Measurements from ENCODE around the gene NRIP3.
A peak's percentile ranks its signal among the peaks of the same experiment; 100 is the strongest.
"Not testable (repeated sequence)": the region's sequence is repeated elsewhere in the genome, so short reads cannot be mapped to it uniquely, and the experiment has no call there.

Gene NRIP3

DNA sequence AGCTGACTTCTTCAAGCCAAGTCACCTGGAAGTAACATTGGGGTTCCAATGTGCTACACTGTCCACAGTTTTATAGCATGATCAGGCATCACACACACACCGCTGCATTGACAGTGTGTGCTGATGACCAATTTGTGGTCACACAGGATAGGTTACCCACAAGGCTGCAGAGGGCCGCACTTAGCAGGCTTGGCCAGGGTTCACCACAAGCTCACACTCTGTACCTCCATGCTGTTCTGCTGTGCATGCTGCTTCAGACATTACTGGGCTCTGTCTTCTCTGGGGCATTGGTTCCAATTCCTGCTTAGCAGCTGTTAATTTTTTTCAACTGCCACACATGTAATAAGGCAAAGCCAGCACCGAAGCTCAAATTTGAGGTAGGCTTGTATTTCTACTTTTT is 11.0 kb upstream of the NRIP3 start:
- no peak overlapping the region for H3K4me3 ChIP-seq (ENCODE audit: low read depth, low read length)

DNA sequence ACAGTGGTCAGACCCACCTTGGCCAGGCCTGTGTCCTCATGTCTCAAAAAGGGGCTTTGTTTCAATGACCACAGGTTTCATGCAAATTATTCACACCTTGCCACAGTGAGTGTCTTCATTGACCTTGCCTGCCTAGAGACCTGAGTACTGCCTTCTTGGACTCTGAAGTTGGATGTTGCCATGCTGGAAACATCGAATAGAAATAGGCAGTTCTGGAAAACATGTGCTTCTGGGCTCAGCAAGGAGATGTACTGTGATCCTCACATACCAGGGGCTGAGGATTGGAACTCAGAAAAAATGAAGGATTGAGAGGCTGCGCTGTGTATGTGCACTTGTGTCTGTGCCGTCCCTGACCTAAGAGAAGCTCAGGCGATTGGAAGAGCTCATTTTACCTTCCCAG is 9.6 kb upstream of the NRIP3 start:
- no peak overlapping the region for H3K4me3 ChIP-seq (ENCODE audit: low read depth, low read length)
- no peaks in the 10 kb centered on the region for H3K9me3 ChIP-seq (ENCODE audit: control insufficient read depth, insufficient read depth, low read length)
- no peaks in the 10 kb centered on the region for H3K4me1 ChIP-seq (ENCODE audit: control insufficient read depth, insufficient read depth, low read length)
- no peaks in the 10 kb centered on the region for H3K36me3 ChIP-seq (ENCODE audit: control insufficient read depth, insufficient read depth, low read length)
- no peak overlapping the region for H3K9ac ChIP-seq (ENCODE audit: low read depth, low read length)
- no peaks in the 10 kb centered on the region for H3K27me3 ChIP-seq (ENCODE audit: control insufficient read depth, insufficient read depth, low read length)

More for the DNA sequence above, 11.0 kb upstream of the NRIP3 start:
- no peaks in the 10 kb centered on the region for H3K9me3 ChIP-seq (ENCODE audit: control insufficient read depth, insufficient read depth, low read length)
- no peaks in the 10 kb centered on the region for H3K27me3 ChIP-seq (ENCODE audit: control insufficient read depth, insufficient read depth, low read length)
- H3K4me1 ChIP-seq (ENCODE audit: control insufficient read depth, insufficient read depth, low read length) = no peaks in the 10 kb centered on the region
- no peaks in the 10 kb centered on the region for H3K36me3 ChIP-seq (ENCODE audit: control insufficient read depth, insufficient read depth, low read length)
- no peak overlapping the region for H3K9ac ChIP-seq (ENCODE audit: low read depth, low read length)

DNA sequence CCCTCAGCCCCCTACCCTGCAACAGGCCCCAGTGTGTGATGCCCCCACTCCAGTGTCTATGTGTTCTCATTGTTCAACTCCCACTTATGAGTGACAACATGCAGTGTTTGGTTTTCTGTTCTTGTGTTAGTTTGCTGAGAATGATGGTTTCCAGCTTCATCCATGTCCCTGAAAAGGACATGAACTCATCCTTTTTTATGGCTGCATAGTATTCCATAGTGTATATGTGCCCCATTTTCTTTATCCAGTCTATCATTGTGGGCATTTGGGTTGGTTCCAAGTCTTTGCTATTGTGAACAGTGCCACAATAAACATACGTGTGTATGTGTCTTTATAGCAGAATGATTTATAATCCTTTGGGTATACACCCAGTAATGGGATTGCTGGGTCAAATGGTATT is 5.7 kb upstream of the NRIP3 start:
- H3K36me3 ChIP-seq (ENCODE audit: control insufficient read depth, insufficient read depth, low read length); H3K4me1 ChIP-seq (ENCODE audit: control insufficient read depth, insufficient read depth, low read length); H3K9me3 ChIP-seq (ENCODE audit: control insufficient read depth, insufficient read depth, low read length); H3K4me3 ChIP-seq (ENCODE audit: low read depth, low read length); H3K9ac ChIP-seq (ENCODE audit: low read depth, low read length): not testable (repeated sequence)
- H3K27me3 ChIP-seq (ENCODE audit: control insufficient read depth, insufficient read depth, low read length) = peaks cover 26% of the 10 kb centered on the region

DNA sequence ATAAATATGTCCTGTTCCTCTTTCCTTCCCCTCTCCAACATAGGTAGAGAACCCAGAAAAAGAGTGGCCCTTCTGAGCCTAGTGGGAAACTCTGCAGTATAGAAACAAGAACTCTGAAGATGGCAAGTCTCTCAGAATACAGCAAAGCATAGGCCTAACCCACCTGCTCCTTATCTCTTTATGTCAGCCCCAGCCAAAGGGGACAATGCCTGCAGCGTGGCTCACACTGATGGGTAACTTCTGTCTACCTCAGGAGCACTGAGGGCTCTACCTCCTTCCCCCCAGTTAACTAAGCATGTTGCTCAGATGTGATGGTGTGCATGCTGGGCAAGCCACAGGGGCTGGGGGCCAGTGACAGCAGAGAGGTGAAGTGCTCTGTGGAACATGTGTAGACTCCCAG is 4.9 kb upstream of the NRIP3 start:
- Histone ChIP-seq H3K9me3 (ENCODE audit: control insufficient read depth, insufficient read depth, low read length) (no peaks in the 10 kb centered on the region), H3K4me1 (ENCODE audit: control insufficient read depth, insufficient read depth, low read length) (no peaks in the 10 kb centered on the region), H3K9ac (ENCODE audit: low read depth, low read length) (no peak overlapping the region), H3K27me3 (ENCODE audit: control insufficient read depth, insufficient read depth, low read length) (peaks cover 30% of the 10 kb centered on the region), H3K4me3 (ENCODE audit: low read depth, low read length) (no peak overlapping the region), H3K36me3 (ENCODE audit: control insufficient read depth, insufficient read depth, low read length) (no peaks in the 10 kb centered on the region)

DNA sequence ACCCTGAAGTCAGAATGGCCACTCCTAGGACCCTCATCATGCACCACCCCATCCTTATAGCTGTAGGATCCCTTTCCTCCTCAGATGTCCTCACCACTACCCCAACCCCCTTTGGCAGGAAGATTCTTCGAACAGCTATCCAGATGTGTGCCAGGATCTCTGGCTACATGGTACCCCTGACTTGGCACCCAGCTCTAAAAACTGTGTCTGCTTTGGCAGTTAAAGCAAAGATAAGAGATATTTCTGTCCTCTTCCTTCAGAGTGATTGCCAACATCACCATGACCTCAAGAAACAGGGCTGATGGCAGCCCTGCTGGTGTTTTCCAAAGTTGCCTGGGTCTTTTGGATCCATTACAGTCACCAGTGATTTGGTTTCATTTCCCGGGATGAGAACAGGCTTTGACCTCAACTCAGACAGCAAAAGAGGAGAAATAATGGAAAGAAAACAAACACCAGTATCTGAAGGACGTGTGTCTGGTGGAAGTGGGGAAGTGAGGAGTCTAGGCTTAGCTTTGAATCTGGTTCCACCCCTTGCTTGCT is 4.3 kb upstream of the NRIP3 start:
- no peaks in the 10 kb centered on the region for H3K9me3 ChIP-seq (ENCODE audit: control insufficient read depth, insufficient read depth, low read length)

DNA sequence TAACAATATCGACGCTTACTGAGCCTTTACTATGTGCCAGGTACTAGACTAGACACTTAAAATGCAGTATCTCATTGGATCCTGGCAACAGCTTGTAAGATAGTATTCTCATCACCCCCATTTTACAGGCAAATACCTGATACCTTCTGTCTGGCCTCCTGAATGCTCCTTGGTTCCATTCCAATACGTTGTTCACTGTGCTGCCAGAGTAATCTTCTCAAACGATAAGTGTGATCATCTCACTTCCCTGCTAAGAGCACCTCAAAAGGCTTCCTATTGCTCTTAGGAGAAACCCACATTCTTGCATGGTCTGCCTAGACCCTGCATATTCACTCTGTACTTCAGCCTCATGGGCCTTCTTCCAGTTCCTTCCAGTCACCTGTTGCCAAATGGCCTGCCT is 1.3 kb upstream of the NRIP3 start:
- Histone ChIP-seq H3K36me3 (ENCODE audit: control insufficient read depth, insufficient read depth, low read length) (no peaks in the 10 kb centered on the region), H3K9me3 (ENCODE audit: control insufficient read depth, insufficient read depth, low read length) (no peaks in the 10 kb centered on the region), H3K4me3 (ENCODE audit: low read depth, low read length) (no peak overlapping the region), H3K4me1 (ENCODE audit: control insufficient read depth, insufficient read depth, low read length) (peaks cover 2% of the 10 kb centered on the region), H3K27me3 (ENCODE audit: control insufficient read depth, insufficient read depth, low read length) (peaks cover 57% of the 10 kb centered on the region), H3K9ac (ENCODE audit: low read depth, low read length) (no peak overlapping the region)

More for the DNA sequence above, 4.3 kb upstream of the NRIP3 start:
- H3K27me3 ChIP-seq (ENCODE audit: control insufficient read depth, insufficient read depth, low read length) = peaks cover 36% of the 10 kb centered on the region
- H3K36me3 ChIP-seq (ENCODE audit: control insufficient read depth, insufficient read depth, low read length) = no peaks in the 10 kb centered on the region
- H3K9ac ChIP-seq (ENCODE audit: low read depth, low read length) = no peak overlapping the region
- no peak overlapping the region for H3K4me3 ChIP-seq (ENCODE audit: low read depth, low read length)
- peaks cover under 1% of the 10 kb centered on the region for H3K4me1 ChIP-seq (ENCODE audit: control insufficient read depth, insufficient read depth, low read length)

DNA sequence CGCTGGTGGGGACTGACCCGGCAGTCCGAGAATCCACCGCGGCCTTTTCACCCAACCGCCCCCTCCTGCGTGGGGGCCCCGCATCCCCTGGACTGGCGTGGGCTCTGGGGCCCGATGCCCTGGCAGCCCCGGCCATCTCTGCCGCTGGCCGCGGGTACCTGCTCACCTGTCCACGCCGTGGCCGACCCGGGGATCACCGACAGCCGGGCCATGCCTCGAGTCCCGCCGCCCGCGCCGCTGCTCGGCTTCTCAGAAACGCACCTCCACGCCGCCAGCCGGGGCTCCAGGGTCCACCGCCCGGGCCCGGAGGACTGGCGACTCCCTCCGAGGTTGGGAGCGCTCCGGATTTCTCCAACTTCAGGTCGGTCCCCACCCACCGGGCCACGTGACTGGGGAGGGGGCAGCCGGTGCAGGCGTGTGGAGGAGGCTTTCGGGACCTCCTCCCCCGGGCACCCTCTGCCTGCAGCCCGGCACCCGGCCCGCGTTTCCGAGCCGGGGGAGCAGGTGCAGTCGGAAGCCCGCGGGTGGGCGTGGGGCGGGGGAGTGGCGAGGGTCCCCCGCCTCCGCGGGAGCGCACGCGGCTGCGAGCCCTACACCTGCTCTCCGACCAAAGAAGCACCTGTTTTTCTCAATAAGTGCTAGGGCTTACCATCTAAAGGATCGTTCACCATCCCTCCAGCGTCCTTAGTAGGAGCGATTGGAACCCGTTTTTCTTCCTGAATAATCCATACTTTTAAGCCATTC is 554 bp upstream of the NRIP3 start:
- H3K9ac ChIP-seq (ENCODE audit: low read depth, low read length) = no peak overlapping the region
- no peaks in the 10 kb centered on the region for H3K9me3 ChIP-seq (ENCODE audit: control insufficient read depth, insufficient read depth, low read length)
- no peaks in the 10 kb centered on the region for H3K36me3 ChIP-seq (ENCODE audit: control insufficient read depth, insufficient read depth, low read length)
- H3K27me3 ChIP-seq (ENCODE audit: control insufficient read depth, insufficient read depth, low read length) = peaks cover 57% of the 10 kb centered on the region
- peak overlapping the region; percentile 58 for H3K4me3 ChIP-seq (ENCODE audit: low read depth, low read length)
- peaks cover 2% of the 10 kb centered on the region for H3K4me1 ChIP-seq (ENCODE audit: control insufficient read depth, insufficient read depth, low read length)

DNA sequence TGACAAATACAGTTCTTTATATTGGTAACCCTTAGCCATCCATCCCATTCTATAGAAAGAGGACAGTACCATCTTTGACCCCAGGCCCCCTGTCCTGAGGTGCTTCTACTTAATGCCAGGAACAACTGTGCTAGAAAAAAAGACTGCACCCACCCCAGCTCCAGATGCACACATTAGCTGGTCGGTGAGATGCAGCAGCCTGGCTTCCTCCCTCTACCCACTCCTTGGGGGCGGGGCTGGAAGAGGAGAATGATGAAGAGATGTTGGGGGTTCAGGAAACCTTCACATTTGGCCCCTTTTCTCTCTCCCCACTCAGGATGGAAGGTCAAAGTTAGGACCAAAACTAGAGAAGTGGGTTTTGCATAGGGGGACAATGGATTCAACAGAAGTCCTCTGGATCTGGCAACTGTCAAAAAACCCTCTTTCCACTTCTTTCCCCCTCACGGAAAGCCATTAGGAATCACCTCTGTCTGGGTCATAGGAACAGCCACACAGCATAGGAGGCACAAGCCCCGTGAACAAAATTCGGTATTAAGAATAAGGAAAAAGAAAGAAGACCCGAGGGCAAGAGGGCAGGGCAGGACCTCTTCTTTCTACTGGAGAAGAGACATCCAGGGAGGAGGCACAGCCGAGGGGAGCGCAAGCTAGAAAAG is 755 bp downstream of the NRIP3 start:
- peaks cover 57% of the 10 kb centered on the region for H3K27me3 ChIP-seq (ENCODE audit: control insufficient read depth, insufficient read depth, low read length)
- peaks cover 2% of the 10 kb centered on the region for H3K4me1 ChIP-seq (ENCODE audit: control insufficient read depth, insufficient read depth, low read length)
- no peak overlapping the region for H3K9ac ChIP-seq (ENCODE audit: low read depth, low read length)
- H3K4me3 ChIP-seq (ENCODE audit: low read depth, low read length) = peak overlapping the region; percentile 58
- H3K9me3 ChIP-seq (ENCODE audit: control insufficient read depth, insufficient read depth, low read length) = no peaks in the 10 kb centered on the region
- no peaks in the 10 kb centered on the region for H3K36me3 ChIP-seq (ENCODE audit: control insufficient read depth, insufficient read depth, low read length)

DNA sequence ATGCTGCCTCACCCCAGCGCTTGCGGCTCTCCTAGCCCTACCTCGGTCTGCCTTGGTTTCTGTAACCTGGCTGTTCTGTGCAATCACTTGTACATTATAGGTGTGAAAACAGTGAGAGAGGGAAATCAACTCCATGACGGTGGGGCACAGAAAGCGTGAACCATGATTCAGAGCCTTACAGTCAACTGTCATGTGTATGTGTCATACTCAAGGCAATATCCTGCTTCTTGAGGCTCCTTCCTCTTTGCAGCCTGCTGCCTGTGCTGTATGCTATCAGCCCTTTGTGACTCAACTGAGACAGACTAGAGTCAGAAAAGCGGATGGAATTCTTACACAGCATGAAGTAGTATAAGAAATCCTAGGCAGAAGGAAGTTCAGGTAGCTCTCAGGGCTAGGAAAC is 2.1 kb downstream of the NRIP3 start:
- Histone ChIP-seq H3K9ac (ENCODE audit: low read depth, low read length) (no peak overlapping the region), H3K9me3 (ENCODE audit: control insufficient read depth, insufficient read depth, low read length) (no peaks in the 10 kb centered on the region), H3K36me3 (ENCODE audit: control insufficient read depth, insufficient read depth, low read length) (no peaks in the 10 kb centered on the region), H3K27me3 (ENCODE audit: control insufficient read depth, insufficient read depth, low read length) (peaks cover 53% of the 10 kb centered on the region), H3K4me3 (ENCODE audit: low read depth, low read length) (no peak overlapping the region), H3K4me1 (ENCODE audit: control insufficient read depth, insufficient read depth, low read length) (peaks cover 2% of the 10 kb centered on the region)

DNA sequence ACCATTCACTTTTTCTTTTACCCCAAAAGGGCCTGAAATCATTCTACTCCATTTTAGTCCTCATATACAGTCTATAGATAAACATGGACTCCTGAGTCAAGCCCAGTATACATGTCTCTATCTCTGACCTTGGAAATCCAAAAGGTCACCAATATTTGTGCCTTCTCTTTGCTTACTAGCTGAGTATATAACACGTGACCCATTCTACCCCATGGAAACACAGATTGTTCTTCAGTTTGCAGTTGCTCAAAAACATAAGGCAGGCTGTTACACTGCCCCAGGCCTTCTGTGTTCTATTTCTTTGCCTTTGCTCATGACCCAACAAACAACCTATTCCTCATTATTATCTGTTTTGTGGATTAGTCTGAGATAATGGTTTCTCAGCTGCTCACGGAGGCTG is 5.8 kb downstream of the NRIP3 start:
- no peak overlapping the region for H3K4me3 ChIP-seq (ENCODE audit: low read depth, low read length)
- H3K9ac ChIP-seq (ENCODE audit: low read depth, low read length) = no peak overlapping the region
- H3K4me1 ChIP-seq (ENCODE audit: control insufficient read depth, insufficient read depth, low read length) = peaks cover under 1% of the 10 kb centered on the region

DNA sequence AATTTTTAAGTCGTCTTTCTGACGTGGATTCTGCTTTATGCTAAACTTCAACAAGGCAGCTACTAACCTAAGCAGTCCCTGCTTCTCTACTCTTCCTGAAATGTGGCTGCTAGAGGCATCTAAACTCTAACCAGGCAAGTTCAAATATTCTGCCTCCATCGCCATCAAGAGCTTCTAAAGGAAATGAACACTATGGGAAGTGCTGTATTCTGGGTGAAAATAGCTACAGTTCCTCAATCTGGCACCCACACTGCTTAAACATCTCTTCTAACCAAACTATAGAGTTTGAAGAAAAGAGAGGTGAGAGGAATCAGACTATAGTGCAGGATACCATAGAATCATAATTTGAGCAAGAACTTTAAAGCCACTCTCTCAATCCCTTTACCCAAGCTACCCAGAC is 6.3 kb downstream of the NRIP3 start:
- Histone ChIP-seq H3K27me3 (ENCODE audit: control insufficient read depth, insufficient read depth, low read length) (peaks cover 15% of the 10 kb centered on the region), H3K4me3 (ENCODE audit: low read depth, low read length) (no peak overlapping the region), H3K9me3 (ENCODE audit: control insufficient read depth, insufficient read depth, low read length) (no peaks in the 10 kb centered on the region), H3K36me3 (ENCODE audit: control insufficient read depth, insufficient read depth, low read length) (no peaks in the 10 kb centered on the region), H3K4me1 (ENCODE audit: control insufficient read depth, insufficient read depth, low read length) (no peaks in the 10 kb centered on the region), H3K9ac (ENCODE audit: low read depth, low read length) (no peak overlapping the region)

More for the DNA sequence above, 5.8 kb downstream of the NRIP3 start:
- Histone ChIP-seq H3K27me3 (ENCODE audit: control insufficient read depth, insufficient read depth, low read length) (peaks cover 21% of the 10 kb centered on the region), H3K36me3 (ENCODE audit: control insufficient read depth, insufficient read depth, low read length) (no peaks in the 10 kb centered on the region), H3K9me3 (ENCODE audit: control insufficient read depth, insufficient read depth, low read length) (no peaks in the 10 kb centered on the region)

DNA sequence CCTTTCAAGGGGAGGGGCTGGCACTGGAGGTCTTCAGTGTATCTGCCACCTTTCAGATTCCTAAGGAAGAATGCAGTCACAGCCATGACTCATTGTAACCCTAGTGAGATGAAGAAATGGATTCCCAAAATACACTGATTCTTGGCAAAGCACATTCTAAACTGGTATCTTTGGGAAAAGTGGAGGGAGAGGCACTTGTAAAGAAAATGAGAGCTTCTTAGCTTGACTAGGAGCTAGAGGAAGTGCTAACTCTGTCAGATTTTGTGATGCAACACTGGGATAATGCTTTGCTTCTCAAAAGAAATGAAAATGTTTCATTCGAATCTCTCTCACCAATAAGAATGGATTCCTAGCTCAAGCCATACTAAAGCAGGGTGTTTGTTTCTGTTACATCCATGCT is 14.3 kb downstream of the NRIP3 start:
- Histone ChIP-seq H3K9ac (ENCODE audit: low read depth, low read length) (no peak overlapping the region), H3K9me3 (ENCODE audit: control insufficient read depth, insufficient read depth, low read length) (no peaks in the 10 kb centered on the region), H3K27me3 (ENCODE audit: control insufficient read depth, insufficient read depth, low read length) (no peaks in the 10 kb centered on the region), H3K36me3 (ENCODE audit: control insufficient read depth, insufficient read depth, low read length) (no peaks in the 10 kb centered on the region), H3K4me3 (ENCODE audit: low read depth, low read length) (no peak overlapping the region), H3K4me1 (ENCODE audit: control insufficient read depth, insufficient read depth, low read length) (no peaks in the 10 kb centered on the region)

Data from iPS-15b (cell line).